GM12875 (cell line): Measurements from ENCODE around the gene APBB3.
"Not testable (repeated sequence)": the region's sequence is repeated elsewhere in the genome, so short reads cannot be mapped to it uniquely, and the experiment has no call there.

Experiments
- H3K4me3 ChIP-seq: one replicate; pipeline ENCODE4 v1.5.1; 2011; ENCODE audit warnings: low read depth, low read length, control low read depth
- TF ChIP-seq, protein P1 (sequence below): IDR thresholded peaks from 2 replicates; pipeline ENCODE4 v1.5.1; 2011; ENCODE audit warnings: low read depth, mild to moderate bottlenecking, control low read depth, inconsistent platforms, low read length, moderate library complexity, borderline replicate concordance; ENCODE audit not compliant: insufficient read depth

The APBB3 gene

DNA sequence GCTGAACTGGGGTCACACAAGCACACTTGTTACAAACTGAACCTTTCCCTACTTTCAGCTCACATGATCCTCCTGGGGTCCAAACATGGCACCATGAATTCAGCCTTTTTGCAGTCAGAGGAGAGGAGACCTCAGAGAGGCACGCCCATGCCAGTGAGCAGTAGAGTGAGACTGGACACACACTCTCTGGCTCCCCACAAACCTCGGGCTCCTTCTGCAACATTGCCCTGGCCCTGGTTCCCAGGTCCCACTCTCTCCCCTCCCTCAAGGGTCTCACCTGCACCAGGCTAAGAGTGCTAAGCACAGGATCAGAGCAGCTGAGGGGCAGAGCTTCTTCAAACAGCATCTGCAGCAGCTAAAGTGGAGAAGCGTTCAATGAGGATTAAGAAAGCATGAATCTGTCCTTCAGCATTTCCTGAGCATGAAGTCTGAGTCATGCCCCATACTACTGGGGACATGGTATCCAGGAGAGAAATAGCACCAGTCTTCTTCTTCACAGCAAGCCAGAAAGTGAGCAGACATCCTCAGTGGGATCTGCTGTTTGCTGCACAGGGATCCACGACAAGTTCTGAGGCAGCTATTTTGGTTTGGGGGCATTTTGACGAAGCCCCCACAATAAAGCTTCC, 27.5 kb upstream of the APBB3 start:
- TF ChIP-seq, protein P1, sequence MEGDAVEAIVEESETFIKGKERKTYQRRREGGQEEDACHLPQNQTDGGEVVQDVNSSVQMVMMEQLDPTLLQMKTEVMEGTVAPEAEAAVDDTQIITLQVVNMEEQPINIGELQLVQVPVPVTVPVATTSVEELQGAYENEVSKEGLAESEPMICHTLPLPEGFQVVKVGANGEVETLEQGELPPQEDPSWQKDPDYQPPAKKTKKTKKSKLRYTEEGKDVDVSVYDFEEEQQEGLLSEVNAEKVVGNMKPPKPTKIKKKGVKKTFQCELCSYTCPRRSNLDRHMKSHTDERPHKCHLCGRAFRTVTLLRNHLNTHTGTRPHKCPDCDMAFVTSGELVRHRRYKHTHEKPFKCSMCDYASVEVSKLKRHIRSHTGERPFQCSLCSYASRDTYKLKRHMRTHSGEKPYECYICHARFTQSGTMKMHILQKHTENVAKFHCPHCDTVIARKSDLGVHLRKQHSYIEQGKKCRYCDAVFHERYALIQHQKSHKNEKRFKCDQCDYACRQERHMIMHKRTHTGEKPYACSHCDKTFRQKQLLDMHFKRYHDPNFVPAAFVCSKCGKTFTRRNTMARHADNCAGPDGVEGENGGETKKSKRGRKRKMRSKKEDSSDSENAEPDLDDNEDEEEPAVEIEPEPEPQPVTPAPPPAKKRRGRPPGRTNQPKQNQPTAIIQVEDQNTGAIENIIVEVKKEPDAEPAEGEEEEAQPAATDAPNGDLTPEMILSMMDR: no peak
- H3K4me3 ChIP-seq: no peak overlapping the region

DNA sequence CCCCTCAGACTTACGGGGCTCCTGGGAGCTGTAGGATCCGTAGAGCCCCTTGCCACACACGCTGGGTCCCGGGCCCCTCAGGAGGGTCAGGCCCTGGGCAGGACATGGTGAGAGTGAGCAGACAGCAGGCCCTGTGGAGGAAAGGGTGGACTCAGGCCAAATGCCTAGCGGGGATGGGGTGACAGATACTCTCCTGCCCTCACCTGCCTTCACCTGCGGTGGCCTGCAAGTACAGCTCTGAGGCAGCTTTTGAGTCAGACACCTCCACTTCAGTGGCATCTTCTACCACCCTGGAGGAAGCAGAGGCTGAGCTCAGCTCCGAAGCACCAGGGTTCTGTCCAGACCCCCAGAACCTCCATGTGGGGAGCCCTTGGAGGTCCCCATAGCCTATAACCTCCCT, 26.5 kb upstream of the APBB3 start:
- no peak overlapping the region for H3K4me3 ChIP-seq

DNA sequence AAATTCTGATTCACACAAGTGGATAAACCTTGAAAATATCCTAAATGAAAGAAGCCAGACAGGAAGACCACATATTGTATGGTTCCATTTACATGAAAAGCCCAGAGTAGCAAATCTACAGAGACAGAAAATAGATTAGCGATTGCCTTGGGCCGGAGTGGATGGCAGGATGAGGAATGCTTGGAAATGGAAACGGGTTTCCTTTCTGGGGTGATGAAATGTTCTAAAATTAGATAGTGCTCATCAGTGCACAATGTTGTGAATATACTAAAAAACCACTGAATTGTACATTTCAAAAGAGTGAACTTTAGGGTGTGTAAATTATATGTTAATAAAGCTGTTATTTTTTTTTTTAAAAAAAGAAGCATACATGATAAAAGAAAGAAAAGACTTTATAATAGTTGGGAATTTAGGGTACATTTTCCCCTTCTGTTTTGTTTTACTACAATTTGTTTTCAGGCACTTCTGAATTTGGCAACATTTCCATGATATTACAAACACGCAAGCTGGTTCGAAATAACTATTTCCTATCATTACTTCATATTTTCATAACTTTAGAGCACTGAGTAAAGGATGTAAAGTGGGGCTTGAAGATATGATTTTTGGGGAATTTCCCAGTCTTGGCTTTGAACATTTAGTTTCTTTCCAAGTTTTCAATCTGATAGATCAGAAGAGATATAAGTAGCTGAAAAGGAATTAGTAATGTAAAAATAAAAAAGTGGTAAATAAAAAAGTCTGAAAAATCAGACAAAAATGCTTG, 24.1 kb upstream of the APBB3 start:
- no peak overlapping the region for H3K4me3 ChIP-seq
- TF ChIP-seq, protein P1: no peak

More for the DNA sequence above, 26.5 kb upstream of the APBB3 start:
- TF ChIP-seq, protein P1: no peak

DNA sequence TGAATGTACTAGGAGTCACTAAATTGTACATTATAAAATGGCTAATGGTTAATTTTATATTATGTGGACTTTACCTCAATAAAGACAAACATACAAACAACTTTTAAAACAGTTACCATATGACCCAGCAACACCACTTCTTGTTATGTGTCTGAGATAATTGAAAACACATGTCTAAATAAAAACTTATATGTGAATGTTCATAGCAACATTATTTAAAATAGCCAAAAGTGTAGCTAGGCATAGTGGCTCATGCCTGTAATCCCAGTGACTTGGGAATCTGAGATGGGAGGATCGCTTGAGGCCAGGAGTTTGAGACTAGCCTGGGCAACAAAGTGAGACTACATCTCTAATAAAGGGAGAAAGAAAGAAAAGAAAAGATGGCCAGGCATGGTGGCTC, 23.1 kb upstream of the APBB3 start:
- TF ChIP-seq, protein P1: no peak
- H3K4me3 ChIP-seq: no peak overlapping the region

DNA sequence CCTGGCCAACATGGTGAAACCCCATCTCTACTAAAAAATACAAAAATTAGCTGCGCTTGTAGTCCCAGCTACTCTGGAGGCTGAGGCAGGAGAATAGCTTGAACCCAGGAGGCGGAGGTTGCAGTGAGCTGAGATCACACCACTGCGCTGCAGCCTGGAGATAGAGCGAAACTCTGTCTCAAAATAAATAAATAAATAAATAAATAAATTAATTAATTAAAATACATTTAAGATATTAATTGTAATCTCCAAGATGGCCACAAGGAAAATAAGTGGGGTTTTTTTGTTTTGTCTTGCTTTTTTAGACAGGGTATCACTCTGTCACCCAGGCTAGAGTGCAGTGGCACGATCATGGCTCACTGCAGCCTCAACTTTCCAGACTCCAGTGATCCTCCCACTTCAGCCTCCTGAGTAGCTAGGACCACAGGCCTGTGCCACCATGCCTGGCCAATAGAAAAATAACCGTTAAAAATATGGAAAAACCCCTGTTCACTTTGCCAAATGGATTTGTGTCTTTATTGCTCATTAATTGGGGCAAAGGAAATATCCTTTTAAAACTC, 14.9 kb upstream of the APBB3 start:
- H3K4me3 ChIP-seq: not testable (repeated sequence)

DNA sequence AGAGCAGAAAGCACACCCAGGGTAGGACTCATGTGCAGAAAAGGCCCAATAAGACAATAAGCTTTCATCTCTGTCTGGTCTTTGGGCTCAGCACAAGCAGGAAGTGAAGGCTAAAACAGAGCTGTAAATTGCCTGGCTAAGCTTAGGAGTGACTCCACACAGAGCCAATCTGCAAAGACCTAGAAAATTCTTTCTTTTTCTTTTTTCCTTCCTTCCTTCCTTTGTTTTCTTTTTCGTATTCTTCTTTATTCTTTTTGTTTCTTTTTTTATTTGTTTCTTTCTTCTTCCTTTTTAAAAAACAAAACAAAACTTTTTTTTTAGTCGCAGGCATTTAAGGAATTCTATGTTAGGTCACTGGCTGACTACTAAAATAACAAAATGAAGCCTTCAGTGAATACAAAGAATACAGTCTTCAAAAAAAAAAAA, 12.4 kb upstream of the APBB3 start:
- TF ChIP-seq, protein P1: no peak
- H3K4me3 ChIP-seq: no peak overlapping the region

DNA sequence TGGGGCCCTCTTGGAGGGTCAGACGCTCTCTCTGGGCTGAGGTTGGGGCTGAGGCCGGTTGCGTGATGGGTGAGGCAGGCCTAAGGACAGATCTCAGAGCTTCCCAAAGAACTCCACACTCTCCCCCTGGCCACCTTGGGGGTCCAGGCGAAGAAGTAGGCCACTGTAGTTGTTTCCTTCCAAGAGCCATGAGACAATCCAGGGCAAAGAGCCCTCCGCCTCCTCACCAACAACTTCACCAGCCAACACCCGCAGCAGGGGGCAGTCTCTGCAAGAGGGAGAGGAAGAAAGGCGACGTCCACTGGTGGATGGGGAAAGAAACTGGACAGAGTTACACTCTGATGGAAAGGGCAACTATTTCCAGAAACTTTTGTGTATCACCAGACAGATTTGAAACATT, 10.9 kb upstream of the APBB3 start:
- TF ChIP-seq, protein P1: no peak
- H3K4me3 ChIP-seq: no peak overlapping the region
